ENCODE results near the gene ACSM6.

DNA sequence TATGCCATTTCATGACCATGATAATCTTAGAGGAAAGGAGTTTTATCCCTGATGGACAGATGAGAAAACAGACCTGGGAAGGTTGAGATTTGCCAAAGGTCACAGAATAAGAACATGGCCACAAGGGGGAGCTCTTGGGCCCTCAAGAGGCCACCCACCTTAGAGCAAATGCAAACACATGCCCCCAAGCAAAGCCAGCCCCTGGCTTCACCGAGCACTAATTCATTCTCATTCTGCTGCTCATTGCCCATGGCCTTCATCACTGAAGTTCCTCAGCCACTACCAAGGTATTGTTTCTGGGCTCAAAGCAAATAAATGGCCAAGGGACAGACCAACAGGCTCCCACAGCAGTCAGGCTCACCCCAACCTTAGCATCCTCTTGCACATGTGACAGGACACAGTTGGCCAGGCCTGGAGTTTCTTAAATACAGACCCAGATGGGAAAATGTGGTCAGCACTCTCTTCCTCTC, 52.6 kb downstream of the ACSM6 start:
- TF ChIP-seq, protein P1, sequence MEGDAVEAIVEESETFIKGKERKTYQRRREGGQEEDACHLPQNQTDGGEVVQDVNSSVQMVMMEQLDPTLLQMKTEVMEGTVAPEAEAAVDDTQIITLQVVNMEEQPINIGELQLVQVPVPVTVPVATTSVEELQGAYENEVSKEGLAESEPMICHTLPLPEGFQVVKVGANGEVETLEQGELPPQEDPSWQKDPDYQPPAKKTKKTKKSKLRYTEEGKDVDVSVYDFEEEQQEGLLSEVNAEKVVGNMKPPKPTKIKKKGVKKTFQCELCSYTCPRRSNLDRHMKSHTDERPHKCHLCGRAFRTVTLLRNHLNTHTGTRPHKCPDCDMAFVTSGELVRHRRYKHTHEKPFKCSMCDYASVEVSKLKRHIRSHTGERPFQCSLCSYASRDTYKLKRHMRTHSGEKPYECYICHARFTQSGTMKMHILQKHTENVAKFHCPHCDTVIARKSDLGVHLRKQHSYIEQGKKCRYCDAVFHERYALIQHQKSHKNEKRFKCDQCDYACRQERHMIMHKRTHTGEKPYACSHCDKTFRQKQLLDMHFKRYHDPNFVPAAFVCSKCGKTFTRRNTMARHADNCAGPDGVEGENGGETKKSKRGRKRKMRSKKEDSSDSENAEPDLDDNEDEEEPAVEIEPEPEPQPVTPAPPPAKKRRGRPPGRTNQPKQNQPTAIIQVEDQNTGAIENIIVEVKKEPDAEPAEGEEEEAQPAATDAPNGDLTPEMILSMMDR (conservative IDR thresholded peaks at IDR 0.05 in 1 of 2, IDR thresholded peaks at IDR 0.05 in 1 of 2; ENCODE audit: low read depth in 1 of 2, low read length in 2 of 2), result peak; percentile 75 to 83
- no peak for TF ChIP-seq EZH2 (IDR thresholded peaks at IDR 0.05; ENCODE audit: low read length, missing control alignments)
